H1 (cell line): ENCODE results near the gene GRID2. TPM values are rescaled to one million over a fixed set of nuclear protein-coding genes. Genes with fewer than 3 reads are reported as not detected.

Experiments
- MAFK ChIP-seq: IDR thresholded peaks from 2 replicates; pipeline ENCODE4 v1.6.1; 2012; ENCODE audit warnings: low read depth, mild to moderate bottlenecking, improper control_type of control experiment, low read length
- RAD21 ChIP-seq, 2 experiments: IDR thresholded peaks in 1 of 2; conservative IDR thresholded peaks in 1 of 2; 2 replicates each; pipeline ENCODE4 v1.6.1; 2011; ENCODE audit warnings: low read depth in 2 of 2, low read length in 2 of 2, improper control_type of control experiment in 1 of 2, inconsistent platforms in 1 of 2, mild to moderate bottlenecking in 1 of 2, moderate library complexity in 1 of 2
- RXRA ChIP-seq: IDR thresholded peaks from 2 replicates; pipeline ENCODE4 v1.6.1; 2011; ENCODE audit warnings: low read depth, mild to moderate bottlenecking, low read length, moderate library complexity; ENCODE audit not compliant: insufficient read depth
- SIN3A ChIP-seq, 2 experiments: IDR thresholded peaks in 1 of 2; conservative IDR thresholded peaks in 1 of 2; 2 replicates each; pipeline ENCODE4 v1.6.1; 2011 to 2012; ENCODE audit warnings: low read length in 2 of 2, improper control_type of control experiment in 1 of 2, low read depth in 1 of 2, mild to moderate bottlenecking in 1 of 2
- ZNF274 ChIP-seq: IDR thresholded peaks from 2 replicates; pipeline ENCODE4 v1.7.0; 2012; ENCODE audit warnings: low read length, borderline replicate concordance; ENCODE audit errors: extremely low read depth
- polyA plus RNA-seq, 7 experiments: library from polyadenylated mRNA; depleted of rRNA in 3 of 7; stranded (reverse) in 5 of 7; unstranded in 2 of 7; fragments of >200 nt in 5 of 7; fragments of 200-250 nt in 2 of 7; gene quantifications; 1 replicate in 5 of 7; 2 replicates in 1 of 7; 4 replicates in 1 of 7; pipeline versions ENCODE4 v1.2.1 to v1.2.3, GENCODE V29; 2011 to 2013; ENCODE audit warnings: missing spikeins in 2 of 7, mixed read lengths in 2 of 7
- total RNA-seq: library from RNA; stranded (reverse); fragmentation: NEBNext Ultra II Directional; extraction: Animal tissue kit (Norgen Biotek cat#: 25700); gene quantifications from 2 replicates; pipeline ENCODE4 v1.2.1, GENCODE V29; 2021

Gene GRID2
- total and polyA plus RNA-seq, 2 of the 8 experiments (the other 6 are each of a cell fraction or from before 2014, with no cell fraction given) = 31.1 to 81.9 TPM

GRCh38 chr4:92317047-92317446, 13.3 kb downstream of the GRID2 start (continued):
- no peak for TF ChIP-seq ZNF274
- no peak for TF ChIP-seq RXRA
- no peak for TF ChIP-seq RAD21 (IDR thresholded peaks at IDR 0.05 in 1 of 2, conservative IDR thresholded peaks at IDR 0.05 in 1 of 2; ENCODE audit: low read depth in 2 of 2, low read length in 2 of 2)
- TF ChIP-seq MAFK = no peak
- no peak for TF ChIP-seq SIN3A (conservative IDR thresholded peaks at IDR 0.05 in 1 of 2, IDR thresholded peaks at IDR 0.05 in 1 of 2; ENCODE audit: low read depth in 1 of 2, low read length in 2 of 2)
- TF ChIP-seq, all 59 proteins: peak for 0
